ENCODE data around the gene USP36. TPM values are rescaled to one million over a fixed set of nuclear protein-coding genes. Genes with fewer than 3 reads are reported as not detected.
A peak's percentile ranks its signal among the peaks of the same experiment; 100 is the strongest.

Gene USP36
- polyA plus RNA-seq, 1 donor (not counting 4 experiments of a cell fraction or from before 2014, with no cell fraction given): 25.2 TPM

DNA sequence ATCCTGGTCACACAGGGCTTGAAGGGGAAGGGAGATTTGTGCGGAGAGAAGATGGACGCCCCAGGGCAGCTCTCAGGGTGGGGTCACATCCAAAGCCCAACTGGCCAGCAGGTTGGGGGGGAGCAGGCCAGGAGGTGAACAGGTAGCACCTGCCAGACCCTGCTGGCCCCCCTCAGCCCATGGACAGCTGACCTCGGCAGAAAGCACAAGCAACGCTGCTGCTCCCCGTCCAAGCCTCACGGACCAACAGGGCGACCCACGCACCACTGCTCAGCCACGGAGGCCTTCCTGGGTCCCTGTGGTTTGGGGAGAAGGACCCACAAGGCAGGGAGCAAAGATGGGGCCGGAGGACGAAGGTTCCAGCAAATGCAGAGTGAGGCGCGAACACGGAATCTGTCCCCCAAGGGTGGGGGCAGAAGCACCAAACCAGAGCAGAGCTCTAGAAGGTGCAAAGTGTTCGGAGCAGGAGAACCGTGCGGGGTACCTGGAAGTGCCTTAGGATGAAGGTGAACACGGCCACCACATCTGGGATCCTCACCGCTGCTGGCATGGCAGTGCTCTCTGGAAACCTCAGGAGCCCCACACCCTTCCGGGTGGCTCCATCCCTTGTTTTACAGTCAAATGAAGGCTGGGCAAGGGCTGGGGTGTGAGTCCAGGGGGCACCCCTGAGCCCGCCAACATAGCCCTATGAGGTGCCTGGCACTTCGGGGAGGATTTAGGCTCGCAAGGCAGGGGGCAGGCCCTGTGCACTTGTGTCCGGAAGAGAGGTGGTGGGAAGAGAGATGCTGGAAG is 44.5 kb upstream of the USP36 start:
- H3K36me3 ChIP-seq (ENCODE audit: control insufficient read depth in 2 of 2, extremely low read depth in 1 of 2, insufficient read depth in 2 of 2, low read length in 2 of 2): no peaks in the 10 kb centered on the region
- DNase-seq (ENCODE audit: low read depth, low spot score) (no peak), FAIRE-seq (no peak)
- H3K4me1 ChIP-seq (ENCODE audit: control insufficient read depth, extremely low read depth, insufficient read depth, low read length): peaks cover 9% of the 10 kb centered on the region
- H3K4me3 ChIP-seq (ENCODE audit: control insufficient read depth in 2 of 3, extremely low read depth in 1 of 3, insufficient read depth in 2 of 3, low read depth in 1 of 3, low read length in 3 of 3): no peak overlapping the region
- H3K79me2 ChIP-seq (ENCODE audit: control insufficient read depth, insufficient read depth, low read length): no peaks in the 10 kb centered on the region
- peaks cover 11% of the 10 kb centered on the region for H3K27me3 ChIP-seq (ENCODE audit: control insufficient read depth, extremely low read depth, insufficient read depth, low read length)
- no peak overlapping the region for H2AFZ ChIP-seq (ENCODE audit: control insufficient read depth, low read length)
- dilution Hi-C loops (cut with MboI; ENCODE audit: extremely low pct_ligation_motif_present, low sequenced_read_pairs): no loop called here
- no peak overlapping the region for H3K4me2 ChIP-seq (ENCODE audit: control insufficient read depth, extremely low read depth, insufficient read depth, low read depth, low read length)
- TF ChIP-seq EZH2 (IDR thresholded peaks at IDR 0.05; ENCODE audit: low read length) (no peak), CTCF (optimal IDR thresholded peaks at IDR 0.05 in 1 of 3, IDR thresholded peaks at IDR 0.05 in 1 of 3, conservative IDR thresholded peaks at IDR 0.05 in 1 of 3; ENCODE audit: extremely low read depth in 1 of 3, insufficient read depth in 2 of 3, low read length in 3 of 3) (no peak)
- no peak overlapping the region for H3K27ac ChIP-seq (ENCODE audit: control insufficient read depth, insufficient read depth, low read length)
- no peaks in the 10 kb centered on the region for H3K9me3 ChIP-seq (ENCODE audit: control insufficient read depth, low read depth, low read length)
- no peaks in the 10 kb centered on the region for H3K9me1 ChIP-seq (ENCODE audit: control insufficient read depth, extremely low read depth, insufficient read depth, low read length)
- H3K9ac ChIP-seq (ENCODE audit: control insufficient read depth, extremely low read depth, insufficient read depth, low read length): no peak overlapping the region
- no peaks in the 10 kb centered on the region for H4K20me1 ChIP-seq (ENCODE audit: control insufficient read depth, extremely low read depth, insufficient read depth, low read length)

DNA sequence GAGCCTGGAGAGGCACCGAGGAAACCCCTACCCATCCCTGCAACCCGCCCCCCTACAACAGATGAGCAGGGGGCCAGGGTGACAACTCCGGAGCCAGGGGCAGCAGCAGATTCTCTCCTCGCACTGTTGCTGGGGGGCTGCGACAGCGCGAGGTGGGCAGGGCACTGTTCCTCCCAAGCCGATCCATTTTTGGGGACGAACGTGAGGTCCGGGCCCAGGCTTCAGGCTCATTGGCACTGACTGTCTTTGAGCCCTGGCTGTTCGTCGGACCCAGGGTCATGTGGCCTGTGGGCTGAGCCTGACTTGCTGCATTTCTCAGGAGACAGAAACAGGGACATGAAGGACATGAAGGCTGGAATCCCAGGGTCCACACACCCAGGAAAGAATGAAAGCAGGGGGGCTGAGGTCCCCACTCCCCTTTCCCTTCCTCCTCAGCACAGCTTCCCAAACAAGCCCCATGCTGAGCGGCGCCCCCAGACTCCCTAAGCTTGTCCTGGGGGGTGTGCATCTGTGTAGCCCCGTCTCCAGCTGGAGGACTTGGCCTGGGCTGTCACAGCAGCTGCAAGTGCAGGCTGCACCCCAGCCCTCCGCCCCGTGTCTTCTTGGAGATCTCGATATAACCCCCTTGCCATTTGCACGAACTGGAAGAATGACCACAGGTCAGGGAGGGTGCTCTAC is 43.7 kb upstream of the USP36 start:
- peaks cover 9% of the 10 kb centered on the region for H3K4me1 ChIP-seq (ENCODE audit: control insufficient read depth, extremely low read depth, insufficient read depth, low read length)
- DNase-seq (ENCODE audit: low read depth, low spot score) (no peak), FAIRE-seq (no peak)
- peaks cover 11% of the 10 kb centered on the region for H3K27me3 ChIP-seq (ENCODE audit: control insufficient read depth, extremely low read depth, insufficient read depth, low read length)
- TF ChIP-seq CTCF (optimal IDR thresholded peaks at IDR 0.05 in 1 of 3, IDR thresholded peaks at IDR 0.05 in 1 of 3, conservative IDR thresholded peaks at IDR 0.05 in 1 of 3; ENCODE audit: extremely low read depth in 1 of 3, insufficient read depth in 2 of 3, low read length in 3 of 3): no peak
- no peak for TF ChIP-seq EZH2 (IDR thresholded peaks at IDR 0.05; ENCODE audit: low read length)
- H3K27ac ChIP-seq (ENCODE audit: control insufficient read depth, insufficient read depth, low read length): no peak overlapping the region
- H3K4me3 ChIP-seq (ENCODE audit: control insufficient read depth in 2 of 3, extremely low read depth in 1 of 3, insufficient read depth in 2 of 3, low read depth in 1 of 3, low read length in 3 of 3): no peak overlapping the region
- H2AFZ ChIP-seq (ENCODE audit: control insufficient read depth, low read length): no peak overlapping the region
- H4K20me1 ChIP-seq (ENCODE audit: control insufficient read depth, extremely low read depth, insufficient read depth, low read length): no peaks in the 10 kb centered on the region
- dilution Hi-C loops (cut with MboI; ENCODE audit: extremely low pct_ligation_motif_present, low sequenced_read_pairs): no loop called here
- no peaks in the 10 kb centered on the region for H3K9me1 ChIP-seq (ENCODE audit: control insufficient read depth, extremely low read depth, insufficient read depth, low read length)
- H3K4me2 ChIP-seq (ENCODE audit: control insufficient read depth, extremely low read depth, insufficient read depth, low read depth, low read length): peak overlapping the region; percentile 32
- no peaks in the 10 kb centered on the region for H3K9me3 ChIP-seq (ENCODE audit: control insufficient read depth, low read depth, low read length)
- no peaks in the 10 kb centered on the region for H3K79me2 ChIP-seq (ENCODE audit: control insufficient read depth, insufficient read depth, low read length)
- H3K36me3 ChIP-seq (ENCODE audit: control insufficient read depth in 2 of 2, extremely low read depth in 1 of 2, insufficient read depth in 2 of 2, low read length in 2 of 2): no peaks in the 10 kb centered on the region
- H3K9ac ChIP-seq (ENCODE audit: control insufficient read depth, extremely low read depth, insufficient read depth, low read length): no peak overlapping the region
